GM12801 (cell line): ENCODE measurements around the gene PIP4P1.

Source experiments
- TF ChIP-seq, protein P1 (sequence below): IDR thresholded peaks from one replicate; pipeline ENCODE4 v1.5.1; 2011; ENCODE audit warnings: control low read depth; ENCODE audit not compliant: insufficient read length; ENCODE audit errors: extremely low read depth

PIP4P1 gene

DNA sequence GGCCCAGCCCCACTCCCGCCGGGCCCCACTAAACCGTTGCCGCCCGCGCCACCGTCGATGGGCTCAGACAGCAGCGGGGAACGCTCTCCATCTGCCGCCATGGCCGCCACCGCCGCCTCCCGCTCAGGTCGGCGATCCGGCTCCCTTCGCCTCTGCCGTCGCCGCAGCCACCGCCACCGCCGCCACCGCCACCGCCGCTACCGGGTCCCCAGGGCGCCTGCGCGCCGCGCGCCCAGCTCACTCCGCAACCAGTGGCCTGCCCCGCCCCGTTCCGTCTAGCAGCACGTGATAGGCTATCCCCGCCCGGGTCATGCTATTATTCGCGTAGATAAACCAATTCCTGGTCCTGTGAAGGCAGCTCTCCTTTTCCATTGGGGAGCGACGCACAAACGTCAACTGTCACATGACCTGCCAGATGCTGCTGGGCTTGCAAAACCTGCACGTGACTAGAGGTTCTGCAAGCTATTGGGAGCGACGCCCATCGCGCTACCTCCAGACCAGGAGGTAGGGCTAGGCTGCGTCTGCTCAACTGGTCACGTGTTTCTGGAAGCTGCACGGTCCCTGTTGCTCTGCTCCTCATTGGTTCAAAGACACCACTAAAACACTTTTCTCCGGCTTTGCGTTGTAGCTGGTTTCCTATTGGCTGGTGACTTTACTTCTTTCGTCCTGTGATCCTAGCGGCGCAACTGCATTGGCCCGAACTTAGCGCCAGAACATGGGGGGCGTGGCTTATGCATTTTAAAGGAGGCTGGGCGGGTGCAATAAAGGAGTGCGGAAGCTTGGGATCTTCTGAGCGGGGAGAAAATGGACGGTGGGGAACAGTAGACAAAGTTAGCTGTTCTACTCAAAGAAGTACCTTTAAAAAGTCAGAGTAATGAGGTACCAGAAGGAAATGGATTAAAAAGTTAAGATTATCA is at the start of gene PIP4P1:
Gene PIP4P1, minus strand, starts transcription at position 210 of the 917 bp plus-strand sequence. Its CDS starts 109 bp downstream, at position 101.
- TF ChIP-seq, protein P1, sequence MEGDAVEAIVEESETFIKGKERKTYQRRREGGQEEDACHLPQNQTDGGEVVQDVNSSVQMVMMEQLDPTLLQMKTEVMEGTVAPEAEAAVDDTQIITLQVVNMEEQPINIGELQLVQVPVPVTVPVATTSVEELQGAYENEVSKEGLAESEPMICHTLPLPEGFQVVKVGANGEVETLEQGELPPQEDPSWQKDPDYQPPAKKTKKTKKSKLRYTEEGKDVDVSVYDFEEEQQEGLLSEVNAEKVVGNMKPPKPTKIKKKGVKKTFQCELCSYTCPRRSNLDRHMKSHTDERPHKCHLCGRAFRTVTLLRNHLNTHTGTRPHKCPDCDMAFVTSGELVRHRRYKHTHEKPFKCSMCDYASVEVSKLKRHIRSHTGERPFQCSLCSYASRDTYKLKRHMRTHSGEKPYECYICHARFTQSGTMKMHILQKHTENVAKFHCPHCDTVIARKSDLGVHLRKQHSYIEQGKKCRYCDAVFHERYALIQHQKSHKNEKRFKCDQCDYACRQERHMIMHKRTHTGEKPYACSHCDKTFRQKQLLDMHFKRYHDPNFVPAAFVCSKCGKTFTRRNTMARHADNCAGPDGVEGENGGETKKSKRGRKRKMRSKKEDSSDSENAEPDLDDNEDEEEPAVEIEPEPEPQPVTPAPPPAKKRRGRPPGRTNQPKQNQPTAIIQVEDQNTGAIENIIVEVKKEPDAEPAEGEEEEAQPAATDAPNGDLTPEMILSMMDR, result no peak

DNA sequence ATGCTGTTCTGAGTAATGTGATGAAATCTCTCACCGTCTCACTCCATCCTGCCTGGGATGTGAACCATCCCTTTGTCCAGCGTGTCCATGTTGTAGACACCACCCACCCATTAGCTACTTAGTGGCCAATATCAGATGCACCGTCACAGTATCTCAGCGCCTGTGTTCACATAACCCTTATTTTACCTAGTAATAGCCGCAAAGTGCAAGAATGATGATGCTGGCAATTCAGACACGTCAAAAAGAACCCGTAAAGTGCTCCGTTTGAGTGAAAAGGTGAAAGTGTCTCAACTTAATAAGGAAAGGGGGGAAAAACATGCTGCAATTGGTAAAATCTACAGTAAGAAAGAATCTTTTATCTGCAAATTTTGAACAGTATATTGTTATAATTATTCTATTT is 47.1 kb upstream of the PIP4P1 start:
- TF ChIP-seq, protein P1, result no peak

DNA sequence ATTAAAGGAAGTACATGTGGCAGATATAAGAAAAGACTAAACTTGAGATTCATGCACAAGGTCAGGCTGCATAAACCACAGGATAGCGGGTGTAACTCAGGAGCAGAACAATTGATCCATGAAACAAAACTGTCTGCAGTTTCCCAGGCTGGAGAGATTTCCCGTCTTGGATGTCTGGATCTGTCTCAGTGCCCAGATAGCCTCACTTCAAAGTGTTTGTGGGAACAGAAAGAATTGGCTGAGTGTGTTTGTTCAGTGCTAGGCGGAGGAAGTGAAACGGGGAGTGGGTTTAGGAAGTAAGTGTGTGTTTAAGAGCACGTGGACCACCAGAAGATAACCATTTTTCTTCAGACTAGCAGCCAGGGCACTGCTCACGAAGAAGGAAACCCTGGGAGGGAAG is 42.7 kb upstream of the PIP4P1 start:
- TF ChIP-seq, protein P1, result no peak

DNA sequence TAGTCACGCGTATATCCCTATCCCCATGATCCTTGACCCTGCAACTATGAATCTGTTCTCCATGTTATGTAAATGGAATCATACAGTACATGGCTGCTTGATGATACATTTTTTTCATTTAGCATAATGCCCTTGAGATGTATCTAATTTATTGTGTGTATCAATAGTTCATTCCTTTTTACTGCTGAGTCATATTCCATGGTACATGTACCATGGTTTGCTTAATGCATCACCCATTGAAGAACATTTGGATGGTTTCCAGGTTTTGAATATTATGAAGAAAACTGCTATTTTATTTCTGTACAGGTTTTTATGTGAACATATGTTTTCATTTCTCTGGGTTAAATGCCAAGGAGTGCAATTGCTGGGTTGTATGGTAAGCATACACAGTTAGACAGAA is 40.1 kb upstream of the PIP4P1 start:
- TF ChIP-seq, protein P1, result no peak

DNA sequence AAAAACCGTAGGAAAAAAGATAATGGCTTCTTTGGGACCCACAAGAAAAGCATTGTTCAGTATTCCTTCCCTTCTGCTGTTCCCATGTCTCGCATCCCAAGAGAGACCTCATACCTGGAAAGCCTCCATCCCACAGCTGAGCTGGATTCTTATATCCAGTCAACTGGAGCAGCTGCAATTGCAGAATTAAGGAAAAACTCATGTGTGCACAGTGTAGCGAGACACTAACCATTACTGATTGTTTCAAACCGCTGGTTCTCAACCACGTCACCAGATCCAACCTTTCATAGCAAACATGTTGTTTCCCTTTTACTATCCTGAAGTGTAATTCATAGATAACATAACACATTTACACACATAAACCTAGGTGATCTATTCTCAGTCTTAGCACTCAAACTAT is 38.6 kb upstream of the PIP4P1 start:
- TF ChIP-seq, protein P1, result no peak

DNA sequence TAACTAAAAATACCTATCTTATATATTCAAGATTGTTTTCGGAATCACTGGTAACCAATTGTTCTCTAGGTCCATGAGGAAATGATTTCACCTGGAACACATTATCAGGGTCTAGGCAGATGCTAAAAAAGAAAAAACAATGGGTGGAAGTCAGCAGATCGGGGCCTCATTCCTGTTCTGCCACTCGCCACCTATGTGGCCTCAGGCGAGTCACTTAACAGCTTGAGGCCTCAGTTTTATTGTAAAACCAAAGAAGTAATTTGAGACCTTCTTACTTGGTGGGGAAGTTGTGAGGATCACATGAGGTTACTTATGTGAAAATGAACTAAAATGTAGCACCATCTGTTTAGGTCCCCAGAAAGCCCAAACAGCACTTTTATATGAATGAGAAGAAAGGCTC is 37.9 kb upstream of the PIP4P1 start:
- TF ChIP-seq, protein P1, result no peak

GRCh38 chr14:20498622-20499021 is 37.4 kb upstream of the PIP4P1 start:
- TF ChIP-seq, protein P1, result no peak
